Fibroblast of skin of left biceps (primary cell): ENCODE data around the gene MBTPS1.

Experiments used
- DNase-seq, 2 experiments: peaks; one replicate each; pipeline ENCODE4 v3.0.0-alpha.2; 2013; ENCODE audit warnings: low read depth in 2 of 2

Gene MBTPS1

DNA sequence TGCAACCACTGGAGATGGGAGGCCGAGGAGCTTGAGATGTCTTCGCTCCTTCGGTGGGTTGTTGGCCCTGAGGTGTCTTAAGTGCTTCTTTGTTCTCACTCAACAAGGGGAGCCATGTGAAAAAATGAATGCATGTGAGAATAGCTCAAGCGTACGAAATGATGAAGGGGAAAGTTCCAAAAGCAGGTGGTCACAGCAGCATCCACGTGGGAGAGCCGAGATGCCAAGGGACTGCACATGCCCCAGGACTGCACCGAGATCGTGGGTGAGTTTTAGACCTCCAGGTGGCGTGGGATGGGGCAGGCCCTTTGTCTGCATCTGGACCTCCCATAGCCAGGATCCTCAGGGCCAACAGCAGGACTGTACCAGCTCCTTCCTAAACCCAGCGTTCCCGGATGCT is 82.2 kb downstream of the MBTPS1 start:
- no peak for DNase-seq

DNA sequence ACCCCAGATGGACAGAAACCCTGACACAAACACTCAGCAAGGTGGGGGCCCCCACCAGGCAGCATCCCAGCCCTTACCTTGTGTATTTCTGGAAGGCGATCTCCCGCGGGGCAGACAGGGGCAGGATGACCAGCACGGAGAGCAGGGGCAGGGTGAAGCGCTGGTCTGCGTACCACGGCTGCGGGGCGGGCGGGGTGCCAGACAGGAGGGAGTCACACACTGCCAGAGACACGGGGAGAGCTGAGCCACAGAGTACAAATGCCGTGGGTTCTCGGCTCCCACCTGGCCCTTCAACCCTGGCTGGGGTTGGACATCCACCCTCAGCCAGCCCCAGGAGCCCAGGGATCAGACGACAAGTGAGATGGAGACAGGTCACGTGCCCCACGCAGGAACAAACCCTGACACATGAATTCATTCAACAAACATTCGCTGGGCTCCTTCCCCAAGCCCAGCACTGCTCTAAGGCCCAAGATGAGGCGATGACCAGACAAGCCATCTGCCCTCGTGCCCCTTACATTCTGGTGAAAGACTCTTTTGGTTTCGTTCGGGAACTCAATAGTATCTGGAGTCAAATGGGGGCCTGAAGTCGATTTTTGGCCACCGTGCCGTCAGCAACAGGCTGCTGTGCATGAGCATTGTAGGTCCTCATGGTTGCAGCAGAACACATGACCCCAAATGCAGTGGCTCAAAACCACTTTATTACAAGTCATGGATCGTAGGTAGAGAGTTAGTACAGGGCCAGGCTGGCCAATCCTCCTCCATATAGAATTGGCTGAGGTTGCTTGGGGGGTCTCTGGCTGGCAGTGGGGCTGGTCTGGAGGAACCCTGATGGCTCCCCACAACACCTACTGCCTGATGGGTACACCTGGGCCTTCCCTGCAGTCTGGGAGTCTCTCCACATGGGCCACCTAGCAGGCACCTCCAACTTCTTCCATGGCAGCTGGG is 83.2 kb downstream of the MBTPS1 start:
- no peak for DNase-seq

DNA sequence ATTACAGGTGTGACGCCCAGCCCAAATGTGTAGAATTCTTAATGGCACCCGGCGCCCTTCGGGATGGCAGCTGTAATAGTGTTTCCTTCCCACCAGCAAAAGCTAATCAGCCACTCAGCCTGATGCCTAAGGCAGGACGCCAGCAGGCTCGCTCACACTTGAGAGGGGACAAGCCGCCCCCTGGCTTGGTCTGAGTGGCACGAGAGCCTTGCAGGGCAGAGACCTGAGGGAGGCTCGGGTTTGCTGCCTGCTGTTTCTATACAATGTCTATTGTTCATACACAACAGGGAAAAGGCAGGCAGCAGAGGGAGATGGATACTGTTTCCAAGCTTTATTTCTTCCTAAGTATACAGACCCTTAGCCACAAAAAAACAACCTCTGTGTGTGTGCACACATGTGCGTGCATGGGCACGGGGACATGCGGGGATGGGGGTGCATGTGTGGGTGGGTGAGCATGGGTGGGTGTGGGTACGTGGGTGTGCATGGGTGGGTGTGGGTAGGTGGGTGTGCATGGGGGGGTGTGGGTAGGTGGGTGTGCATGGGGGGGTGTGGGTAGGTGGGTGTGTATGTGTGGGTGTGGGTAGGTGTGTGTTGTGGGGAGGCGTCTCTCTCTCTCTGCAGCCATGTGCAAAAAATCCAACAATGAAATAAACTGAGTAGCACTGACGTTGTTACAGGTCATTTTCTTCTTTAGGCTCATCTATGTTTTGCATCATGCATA is 84.1 kb downstream of the MBTPS1 start:
- DNase-seq, result no peak

DNA sequence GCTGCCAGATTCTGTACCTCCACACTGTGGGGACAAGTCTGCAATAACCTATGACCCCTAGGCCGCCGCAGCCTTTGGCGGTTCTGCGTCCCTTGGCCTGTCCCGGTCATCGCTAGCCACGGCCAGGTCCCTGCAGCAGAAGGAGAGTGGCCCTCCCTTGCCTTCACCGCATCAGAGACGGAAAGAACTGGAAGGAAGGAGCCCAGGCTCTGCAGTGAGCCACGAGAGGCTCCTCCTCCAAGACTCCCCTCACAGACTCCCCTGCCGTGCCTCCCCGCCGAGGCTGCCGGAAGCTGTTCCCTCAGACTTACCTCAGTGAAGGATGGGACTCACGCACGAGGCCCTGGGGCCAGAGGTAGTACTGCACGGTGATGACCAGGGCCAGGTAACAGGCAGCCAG is 85.2 kb downstream of the MBTPS1 start:
- DNase-seq, result no peak

DNA sequence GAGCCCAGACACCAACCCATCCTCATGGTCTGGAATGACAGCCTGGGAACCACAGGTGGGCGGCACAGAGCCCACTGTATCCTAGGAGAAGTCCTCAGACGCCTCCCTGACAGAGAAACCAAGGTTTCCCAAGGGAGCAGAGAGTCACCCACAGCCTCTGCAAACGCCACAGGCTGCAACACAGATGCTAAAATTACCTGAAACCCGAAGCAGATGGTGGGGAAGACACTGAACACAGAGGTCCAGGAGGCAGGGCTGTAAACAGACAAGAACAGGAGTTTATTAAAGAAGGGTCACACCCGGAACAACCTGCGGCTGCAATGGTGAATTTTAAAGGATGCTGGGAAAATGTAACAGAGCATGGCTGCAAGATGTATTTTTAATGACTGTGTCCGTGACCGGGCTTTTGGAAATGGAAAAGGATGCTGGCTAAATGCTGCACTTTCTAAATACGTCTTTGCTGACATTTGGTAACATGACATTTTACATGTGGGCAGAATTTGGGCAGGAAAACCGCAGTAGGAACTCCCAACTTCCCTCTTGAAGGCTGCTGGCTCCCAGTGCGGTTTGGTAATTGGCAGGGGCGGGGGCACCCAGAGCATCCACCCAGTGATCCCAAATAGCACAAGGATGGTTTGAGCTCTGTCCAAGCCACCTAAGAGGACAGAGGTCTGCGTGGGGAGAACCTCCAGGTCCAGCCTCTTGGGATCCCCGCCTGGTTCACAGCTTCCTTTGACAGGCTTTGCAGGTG is 87.3 kb downstream of the MBTPS1 start:
- no peak for DNase-seq

DNA sequence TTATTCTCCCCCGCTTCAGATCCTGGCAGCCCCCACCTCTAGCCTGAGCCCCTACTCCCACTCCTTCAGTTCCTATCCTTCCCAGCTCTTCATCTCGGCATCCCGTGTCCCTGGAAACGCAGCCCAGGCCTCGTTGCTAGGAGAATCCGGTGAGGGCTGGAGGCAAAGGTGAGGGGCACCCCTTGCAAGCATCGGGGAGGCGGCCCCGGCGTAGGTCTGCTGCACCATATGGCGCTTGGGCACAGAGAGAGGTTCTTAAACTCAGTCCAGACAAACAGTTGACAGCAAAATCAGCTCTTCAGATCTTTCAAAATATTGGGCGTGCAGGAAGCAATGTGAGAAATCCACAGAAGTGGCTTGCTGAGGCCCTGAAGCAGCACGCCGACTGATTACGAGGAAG is 89.1 kb downstream of the MBTPS1 start:
- DNase-seq, result no peak

DNA sequence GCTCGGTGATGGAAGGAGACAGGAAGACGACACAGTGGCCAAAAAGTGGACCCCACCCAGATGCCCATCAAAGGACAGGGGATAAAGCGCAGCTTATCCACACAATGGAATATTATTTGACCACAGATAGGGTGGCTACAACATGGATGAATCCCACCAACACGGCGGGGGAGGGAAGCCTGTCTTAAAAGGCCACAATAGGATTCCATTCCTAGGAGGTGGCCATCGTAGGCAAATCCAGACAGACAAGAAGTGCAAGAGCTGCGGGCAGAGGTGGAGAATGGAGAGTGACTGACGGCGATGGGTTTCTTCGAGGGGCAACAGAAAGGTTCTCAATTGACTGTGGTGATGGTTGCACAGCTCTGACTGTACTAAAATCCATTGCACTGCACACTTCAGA is 90.1 kb downstream of the MBTPS1 start:
- no peak for DNase-seq

DNA sequence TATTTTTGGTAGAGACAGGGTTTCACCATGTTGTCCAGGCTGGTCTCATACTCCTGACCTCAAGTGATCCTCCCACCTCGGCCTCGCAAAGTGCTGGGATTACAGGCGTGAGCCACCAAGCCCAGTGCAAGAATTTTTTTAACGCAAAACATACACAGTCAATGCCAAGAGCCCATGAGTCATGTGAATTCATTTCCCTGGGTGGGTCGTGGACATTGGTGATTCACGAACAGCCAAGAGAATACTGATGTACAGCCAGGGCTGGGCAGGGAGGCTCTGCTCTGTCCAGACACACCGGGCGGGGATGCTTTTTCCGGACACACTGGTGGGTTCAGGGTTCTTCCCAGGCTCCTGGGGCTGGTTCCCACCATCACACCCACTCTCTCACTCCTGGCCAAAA is 91.9 kb downstream of the MBTPS1 start:
- no peak for DNase-seq

DNA sequence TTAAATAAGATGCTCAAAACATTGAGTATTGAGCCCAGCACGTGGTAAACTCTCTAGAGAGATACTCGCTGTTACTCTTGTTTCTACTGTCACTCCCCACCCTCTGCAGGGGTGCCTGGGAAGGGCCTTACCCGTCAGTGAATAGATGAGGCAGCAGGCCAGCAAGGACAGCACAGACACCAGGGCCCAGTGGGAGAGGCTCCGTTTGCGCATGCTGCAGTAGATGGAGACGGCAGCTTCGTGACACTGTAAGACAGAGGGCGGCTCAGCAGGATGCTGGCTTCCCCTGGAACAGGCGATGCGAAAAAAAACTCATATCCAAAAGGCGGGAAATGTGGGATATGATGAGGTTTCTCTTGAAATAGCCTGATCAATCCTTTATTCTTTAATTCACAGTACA is 94.1 kb downstream of the MBTPS1 start:
- DNase-seq, result no peak

DNA sequence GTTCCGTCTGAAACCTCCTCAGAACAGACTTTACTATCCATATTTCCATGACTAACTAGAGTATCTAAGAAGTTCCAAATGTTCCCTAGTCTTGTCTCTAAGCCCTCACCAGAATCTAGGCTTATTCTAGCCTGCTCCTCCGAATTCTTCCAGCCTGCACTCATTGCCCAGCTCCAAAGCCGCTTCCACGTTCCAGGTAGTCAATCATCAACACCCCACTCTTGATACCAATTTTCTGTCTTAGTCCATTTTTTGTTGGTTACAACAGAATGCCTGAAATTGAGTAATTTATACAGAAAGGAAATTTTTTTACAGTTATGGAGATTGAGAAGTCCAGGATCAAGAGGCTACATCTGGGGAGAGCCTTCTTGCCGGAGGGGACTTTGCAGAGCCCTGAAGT is 95.3 kb downstream of the MBTPS1 start:
- no peak for DNase-seq

DNA sequence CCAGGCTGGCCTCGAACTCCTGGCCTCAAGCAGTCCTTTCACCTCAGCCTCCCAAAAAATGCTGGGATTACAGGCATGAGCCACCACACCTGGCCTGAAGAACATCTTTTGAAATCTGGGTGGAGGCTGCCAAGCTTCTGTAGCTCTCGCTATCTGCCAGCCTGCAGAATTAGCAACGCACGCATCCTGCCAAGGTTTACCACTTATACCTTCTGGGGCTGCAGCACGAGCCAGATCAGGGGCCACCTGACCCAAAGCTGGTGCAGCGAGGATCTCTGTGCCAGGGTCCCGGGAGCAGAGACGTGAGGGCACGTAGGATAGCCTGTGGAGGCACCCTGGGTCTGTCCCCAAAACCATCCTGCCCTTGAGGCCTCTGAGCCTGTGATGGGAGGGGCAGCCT is 96.4 kb downstream of the MBTPS1 start:
- DNase-seq, result no peak

DNA sequence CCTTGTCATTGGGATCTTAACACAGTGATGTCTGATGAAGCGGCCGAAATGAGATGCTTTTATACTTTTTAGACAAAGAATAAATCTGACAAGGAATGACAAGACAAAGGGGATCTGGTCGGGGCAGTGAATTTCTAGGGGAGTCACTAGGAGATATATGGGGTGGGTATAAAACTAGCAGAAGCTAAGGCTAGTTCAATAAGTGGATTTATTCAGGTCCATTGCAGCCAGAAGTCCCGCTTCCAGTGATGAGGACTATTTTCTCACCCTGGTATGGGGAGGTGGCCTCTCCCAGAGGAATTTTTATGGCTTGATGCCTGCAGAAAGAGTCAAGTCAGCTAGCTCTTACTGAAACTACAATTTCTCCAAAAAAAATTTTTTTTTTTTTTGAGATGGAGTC is 98.0 kb downstream of the MBTPS1 start:
- no peak for DNase-seq

DNA sequence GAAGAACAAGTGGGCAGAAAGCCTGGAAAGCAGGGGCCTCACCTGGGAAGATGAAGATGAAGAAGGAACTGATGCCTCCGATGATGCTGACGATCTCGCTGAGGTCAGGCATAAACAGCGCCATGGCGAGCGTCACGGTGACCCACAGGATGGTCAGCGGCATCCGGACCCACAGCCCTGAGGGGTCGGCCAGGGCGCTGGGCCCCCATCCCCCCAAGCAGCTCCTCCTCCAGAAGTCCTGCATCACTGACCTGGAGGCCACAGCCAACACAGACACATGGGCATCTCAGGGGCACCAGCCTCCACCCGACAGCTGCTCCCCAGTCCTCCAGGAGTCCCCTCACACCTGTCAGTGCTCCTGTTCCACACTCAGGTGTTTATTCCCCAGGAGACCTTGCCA is 100.3 kb downstream of the MBTPS1 start:
- no peak for DNase-seq

DNA sequence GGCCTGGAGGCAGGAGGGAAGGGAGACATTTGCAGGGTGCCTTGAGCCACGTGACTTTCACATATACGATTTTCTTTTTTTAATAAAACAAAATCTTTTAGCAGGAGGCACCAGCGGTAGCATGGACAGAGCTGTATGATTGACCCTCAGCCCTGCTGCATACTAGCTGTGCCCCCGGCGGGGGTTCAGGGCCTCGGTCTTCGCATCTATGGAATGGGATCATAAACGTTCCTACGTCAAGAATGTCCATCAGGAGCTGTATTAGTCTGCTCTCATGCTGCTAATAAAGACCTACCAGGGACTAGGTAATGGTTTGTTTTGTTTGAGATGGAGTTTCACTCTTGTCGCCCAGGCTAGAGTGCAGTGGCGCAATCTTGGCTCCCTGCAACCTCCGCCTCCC is 101.3 kb downstream of the MBTPS1 start:
- no peak for DNase-seq

DNA sequence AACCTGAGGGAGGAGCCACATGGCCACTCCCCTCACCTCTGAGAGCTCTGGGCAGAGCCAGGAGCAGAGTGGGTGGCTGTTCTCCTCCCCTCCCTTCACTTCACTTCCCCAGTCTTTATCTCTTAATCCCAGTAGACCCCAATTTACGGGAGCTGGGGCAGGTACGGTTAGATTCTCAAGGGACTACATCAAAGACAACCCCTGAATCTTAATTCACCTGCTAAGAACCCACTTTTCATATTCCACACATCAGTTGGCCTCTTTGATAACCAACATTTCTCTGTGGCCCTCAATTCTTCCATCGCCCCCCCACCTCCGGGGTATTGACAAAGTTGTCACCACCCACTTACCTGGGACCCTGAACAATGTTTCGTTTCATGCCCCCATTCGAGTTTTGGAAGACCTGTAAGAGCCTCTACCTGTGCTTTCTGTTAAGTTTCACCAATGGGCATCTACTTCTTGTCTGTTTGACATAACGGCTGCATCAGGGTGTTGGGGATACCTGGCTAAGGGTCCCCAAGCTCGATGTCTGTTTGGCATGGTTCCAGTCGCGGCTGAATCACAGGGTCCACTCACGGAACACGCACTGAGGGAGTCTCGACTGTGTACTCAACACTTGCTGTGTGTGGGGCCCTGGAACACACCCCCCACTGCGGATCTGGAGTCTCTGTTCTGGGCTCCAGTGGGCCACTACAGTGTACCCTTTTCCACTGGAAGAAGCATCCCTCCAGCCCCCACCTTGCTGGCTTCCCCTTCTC is 102.0 kb downstream of the MBTPS1 start:
- DNase-seq, result no peak

DNA sequence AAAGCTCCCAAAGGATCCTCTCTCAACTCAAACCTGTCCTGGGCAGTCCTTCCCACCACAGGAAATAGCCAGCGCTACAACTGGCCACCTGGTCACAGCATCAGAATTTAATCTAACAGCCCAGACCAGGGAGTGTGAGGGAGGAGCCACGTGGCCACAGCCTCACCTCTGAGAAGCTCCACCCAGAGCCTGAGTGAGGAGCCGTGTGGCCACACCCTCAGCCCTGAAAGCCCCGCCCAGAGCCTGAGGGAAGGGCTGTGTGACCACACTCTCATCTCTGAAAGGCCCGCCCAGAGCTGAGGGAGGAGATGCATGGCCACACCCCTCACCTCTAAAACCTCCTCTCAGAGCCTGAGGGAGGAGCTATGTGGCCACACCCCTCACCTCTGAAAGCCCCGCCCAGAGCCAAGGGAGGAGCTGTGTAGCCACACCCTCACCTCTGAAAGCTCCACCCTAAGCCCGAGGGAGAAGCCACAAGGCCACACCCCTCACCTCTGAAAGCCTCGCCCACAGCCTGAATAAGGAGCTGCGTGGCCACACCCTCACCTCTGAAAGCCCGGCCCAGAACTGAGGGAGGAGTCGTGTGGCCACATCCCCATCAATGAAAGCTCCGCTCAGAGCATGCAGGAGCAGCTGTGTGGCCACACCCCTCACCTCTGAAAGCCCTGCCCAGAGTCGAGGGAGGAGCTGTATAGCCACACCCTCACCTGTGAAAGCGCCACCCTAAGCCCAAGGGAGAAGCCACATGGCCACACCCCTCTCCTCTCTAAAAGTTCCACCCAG is 102.8 kb downstream of the MBTPS1 start:
- no peak for DNase-seq

DNA sequence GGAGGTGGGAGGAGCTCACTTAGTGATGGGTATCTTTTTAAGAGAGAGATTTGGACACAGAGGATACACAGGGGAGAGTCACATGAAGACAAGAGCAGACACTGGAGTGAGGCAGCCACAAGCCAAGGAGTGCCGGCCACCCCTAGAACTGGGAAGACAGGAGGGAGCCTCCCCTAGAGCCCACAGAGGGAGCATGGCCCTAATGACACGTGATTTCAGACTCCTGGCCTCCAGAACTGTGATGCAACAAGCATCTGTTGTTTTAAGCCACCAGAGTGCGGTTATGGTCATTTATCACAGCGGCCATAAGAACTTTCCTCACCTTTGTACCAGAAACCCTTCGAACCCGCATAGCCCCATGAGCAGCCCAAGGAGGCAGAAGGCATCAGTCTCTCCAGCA is 107.5 kb downstream of the MBTPS1 start:
- no peak for DNase-seq

DNA sequence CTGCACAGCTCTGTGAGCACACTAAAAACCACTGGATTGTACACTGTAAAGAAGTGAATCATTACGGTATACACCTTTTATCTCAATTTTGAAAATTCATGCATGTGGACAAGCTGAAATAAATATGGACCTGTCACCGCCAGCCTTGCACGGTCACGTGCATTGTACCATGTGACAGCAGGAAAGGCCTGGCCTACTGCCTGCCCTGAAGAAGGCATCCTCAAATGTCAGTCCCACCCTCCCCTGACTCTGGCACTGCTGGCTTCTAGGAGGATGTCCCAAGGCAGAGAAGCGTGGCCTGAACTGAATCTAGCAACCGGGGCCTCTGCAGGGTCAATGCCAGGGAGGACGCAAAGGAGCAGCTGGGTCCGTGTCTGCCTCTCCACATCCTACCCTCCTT is 108.8 kb downstream of the MBTPS1 start:
- no peak for DNase-seq

DNA sequence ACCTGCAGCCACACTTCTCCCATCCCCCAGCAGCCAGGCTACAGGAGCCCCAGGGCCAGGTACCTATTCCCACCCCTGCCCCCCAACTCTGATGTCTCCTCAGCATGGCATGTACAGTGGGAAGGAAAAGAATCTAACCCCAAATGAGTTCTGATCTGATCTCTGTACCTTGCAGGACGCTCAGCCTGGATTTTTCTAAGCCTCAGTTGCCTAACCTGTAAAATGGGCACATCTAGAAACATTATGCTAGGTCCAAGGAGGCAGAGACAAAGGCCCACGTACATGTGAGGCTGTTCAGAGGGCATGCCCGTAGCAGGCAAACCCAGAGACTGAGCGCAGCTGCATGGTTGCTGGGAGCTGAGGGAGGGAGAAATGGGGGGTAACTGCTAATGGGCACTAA is 109.2 kb downstream of the MBTPS1 start:
- no peak for DNase-seq

DNA sequence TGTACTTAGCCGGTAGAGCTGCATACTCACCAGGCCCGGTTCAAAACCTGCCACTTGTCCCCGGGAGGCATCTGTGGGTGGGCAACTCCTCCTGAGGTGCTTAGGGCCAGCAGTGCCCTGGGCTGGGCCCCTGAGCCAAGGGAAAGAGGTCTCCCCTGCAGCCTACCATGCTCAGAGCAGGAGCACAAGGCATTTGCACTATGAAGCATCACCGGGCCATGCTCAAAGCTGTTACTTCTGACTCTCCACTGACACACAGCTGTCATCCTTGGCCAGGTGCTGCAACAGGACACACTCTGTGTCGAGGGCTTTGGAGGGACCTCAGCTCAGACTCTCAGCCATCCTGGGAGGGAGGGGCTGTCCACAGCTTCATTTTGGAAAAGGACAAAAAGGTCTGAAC is 111.4 kb downstream of the MBTPS1 start:
- DNase-seq, result no peak

DNA sequence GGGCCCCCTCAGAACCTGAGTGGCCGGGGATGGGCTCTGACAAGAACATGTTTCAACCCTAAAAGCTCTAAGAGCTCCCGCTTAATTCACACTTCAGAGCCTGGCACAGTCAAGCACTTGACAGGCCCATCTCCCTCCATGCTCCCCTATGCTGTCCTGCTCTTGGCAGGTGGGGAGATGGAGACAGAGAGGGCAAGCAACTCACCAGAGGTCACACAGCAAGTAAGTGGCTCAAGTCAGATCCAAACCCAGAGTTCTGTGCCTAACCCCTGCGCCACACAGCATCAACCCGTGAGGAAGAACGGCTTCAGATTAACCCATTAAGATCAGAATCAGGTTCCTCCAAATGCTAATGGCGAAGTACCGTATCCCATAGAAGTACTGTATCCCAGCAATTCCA is 112.3 kb downstream of the MBTPS1 start:
- no peak for DNase-seq
